HG02759 (cell line): ENCODE data around the gene CDC42BPB.

Source experiments
- ATAC-seq: cut with Tn5 transposase; IDR thresholded peaks from one replicate; pipeline ENCODE4 v1.9.1; 2021; ENCODE audit warnings: mild to moderate bottlenecking, moderate library complexity; ENCODE audit not compliant: unreplicated experiment

The CDC42BPB gene

DNA sequence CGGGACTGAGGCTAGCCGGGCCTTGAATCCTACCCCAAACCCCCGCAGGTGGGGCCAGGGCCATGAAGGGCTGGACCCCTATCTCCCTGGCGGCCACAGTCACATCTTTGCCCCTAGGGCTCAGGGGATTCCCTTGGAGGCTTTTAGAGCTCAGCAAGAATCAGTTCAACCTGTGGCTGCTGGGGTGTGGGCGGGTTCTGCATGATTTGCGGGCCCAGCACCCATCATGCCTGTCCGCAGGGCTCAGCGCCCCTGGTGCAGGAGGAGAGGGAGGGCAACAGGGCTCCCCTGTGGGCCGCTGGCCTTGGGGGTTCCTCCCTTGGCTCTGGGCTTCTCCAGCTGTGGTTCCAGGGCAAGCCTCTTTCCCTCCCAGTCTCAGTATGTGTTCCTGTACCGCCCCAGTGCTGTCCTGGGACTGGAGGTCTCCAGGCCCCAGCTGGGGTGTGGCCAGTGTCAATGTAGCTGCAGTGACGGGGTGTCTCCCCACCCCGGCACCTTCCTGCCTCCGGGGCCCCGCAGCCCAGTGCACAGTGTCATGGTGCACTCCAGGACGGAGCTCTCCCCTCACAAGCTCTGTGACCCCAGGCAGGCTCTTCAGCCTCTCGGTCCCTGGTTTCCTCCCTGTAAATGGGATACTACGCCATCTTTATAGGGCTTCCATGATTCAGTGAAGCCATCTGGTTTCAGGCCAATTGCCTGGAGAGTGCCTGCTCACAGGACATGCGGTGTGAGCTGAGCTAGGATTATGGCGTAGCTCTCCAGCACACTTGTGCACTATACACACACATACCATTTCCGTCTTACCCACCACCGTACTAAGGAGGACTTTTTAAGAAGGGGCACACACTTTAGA, 16.8 kb upstream of the CDC42BPB start:
- ATAC-seq: no peak

DNA sequence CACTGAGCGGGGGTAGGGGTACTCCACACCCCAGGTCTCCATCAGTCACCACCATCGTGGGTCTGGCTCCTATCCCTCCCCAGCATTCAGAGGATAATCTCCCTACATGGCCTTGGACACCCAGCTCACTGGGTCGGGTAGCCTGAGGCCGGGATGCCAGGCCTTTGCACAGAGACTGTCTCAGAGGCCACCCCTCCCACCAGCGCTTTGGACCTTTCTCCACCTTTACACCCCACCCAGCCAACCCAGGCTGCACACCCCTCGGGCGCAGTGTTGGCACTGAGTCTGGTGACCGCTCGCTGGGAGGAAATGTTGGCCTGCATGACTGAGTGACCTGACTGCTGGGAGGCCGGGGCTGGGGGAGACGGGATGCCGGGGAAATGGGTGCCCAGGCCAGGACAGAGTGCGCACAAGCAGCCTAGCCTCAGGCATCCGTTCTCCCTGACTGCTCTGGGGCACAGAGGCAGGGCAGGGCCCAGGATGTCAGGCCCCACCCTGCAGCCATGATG, 16.1 kb upstream of the CDC42BPB start:
- no peak for ATAC-seq

GRCh38 chr14:103072595-103073366, 15.4 kb upstream of the CDC42BPB start:
- no peak for ATAC-seq

DNA sequence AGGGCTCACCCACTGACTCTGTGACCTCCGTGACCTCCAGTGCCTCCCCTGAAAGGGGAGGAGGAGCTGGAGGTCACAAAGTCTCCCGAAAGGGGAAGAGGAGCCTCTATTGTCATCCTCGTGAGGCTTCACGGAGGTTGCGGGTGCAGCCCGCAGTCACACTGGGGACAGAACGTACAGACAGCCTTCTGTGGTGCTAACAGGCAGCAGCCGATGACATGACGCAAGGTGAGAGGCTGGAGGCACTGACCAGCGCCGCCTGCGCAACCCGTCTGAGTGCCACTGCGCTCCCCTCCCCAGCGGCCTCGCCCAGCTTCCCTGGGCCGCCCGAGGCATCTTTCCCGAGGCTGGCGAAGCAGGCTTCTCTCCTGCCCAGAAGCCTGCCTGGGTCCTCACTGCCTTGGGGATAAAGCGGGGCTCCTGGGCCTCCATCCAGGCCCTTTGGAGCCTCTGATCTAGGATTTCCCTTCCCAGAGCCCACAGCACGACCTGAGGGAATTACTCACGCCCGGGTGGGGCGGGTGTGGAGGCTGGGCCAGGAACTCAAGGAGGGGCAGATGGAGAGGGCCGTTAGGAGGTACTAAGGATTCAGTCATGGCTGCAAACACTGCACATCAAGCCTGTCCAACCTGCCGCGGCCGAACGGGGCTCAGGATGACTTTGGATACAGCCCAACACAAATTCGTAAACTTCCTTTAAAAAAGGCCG, 14.3 kb upstream of the CDC42BPB start:
- ATAC-seq: no peak

- no peak for ATAC-seq
Observed at GRCh38 chr14:103070971-103071542, 13.7 kb upstream of the CDC42BPB start.

- ATAC-seq: no peak
Observed at GRCh38 chr14:103070263-103070885, 13.0 kb upstream of the CDC42BPB start.

DNA sequence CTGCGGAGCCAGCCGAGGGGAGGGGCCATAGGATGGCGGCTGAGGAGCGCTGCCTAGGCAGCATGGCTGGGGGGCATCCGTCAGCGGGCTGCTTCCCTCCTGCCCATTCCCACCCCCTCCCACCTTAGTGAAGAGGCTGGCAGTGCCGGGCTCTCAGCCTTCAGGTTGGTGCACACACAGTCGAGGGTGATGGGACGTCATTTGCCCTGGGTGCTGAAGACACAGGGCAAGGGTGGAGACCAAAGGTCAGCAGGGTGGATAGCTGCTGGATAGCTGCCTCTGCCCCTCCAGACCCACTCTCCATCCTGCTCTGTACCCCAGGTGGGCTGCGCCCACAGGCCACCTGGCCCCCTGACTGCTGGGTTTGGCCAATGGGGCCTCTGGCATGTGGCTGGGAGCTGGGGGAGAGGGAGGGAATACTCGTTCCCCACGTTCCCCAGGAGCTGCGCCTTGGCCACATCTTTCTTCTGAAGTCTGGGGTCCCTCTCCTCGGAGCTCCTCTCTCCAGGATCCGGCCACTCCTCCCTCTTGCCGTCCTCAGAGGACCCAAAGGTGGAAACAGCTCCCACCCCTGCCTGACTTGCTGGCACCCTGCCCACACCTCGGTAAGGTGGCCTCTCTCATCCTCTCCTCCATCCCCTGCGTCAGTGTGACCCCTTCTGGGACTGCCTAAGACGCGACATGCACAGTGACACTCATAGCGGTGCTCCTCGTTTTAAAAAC, 11.2 kb upstream of the CDC42BPB start:
- ATAC-seq: no peak

GRCh38 chr14:103067231-103067954, 10.0 kb upstream of the CDC42BPB start:
- no peak for ATAC-seq

GRCh38 chr14:103066399-103066798, 9.1 kb upstream of the CDC42BPB start:
- no peak for ATAC-seq

GRCh38 chr14:103065861-103066260, 8.5 kb upstream of the CDC42BPB start:
- no peak for ATAC-seq

DNA sequence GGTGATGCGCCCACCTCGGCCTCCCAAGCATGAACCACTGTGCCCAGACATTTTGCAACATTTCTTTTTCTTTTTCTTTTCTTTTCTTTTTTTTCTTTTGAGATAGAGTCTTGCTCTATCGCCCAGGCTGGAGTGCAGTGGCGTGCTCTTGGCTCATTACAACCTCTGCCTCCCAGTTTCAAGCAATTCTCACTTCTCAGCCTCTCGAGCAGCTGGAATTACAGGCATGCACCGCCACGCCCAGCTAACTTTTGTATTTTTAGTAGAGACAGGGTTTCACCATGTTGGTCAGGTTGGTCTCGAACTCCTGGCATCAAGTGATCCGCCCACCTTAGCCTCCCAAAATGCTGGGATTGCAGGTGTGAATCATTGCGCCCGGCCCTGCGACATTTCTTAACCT, 7.6 kb upstream of the CDC42BPB start:
- ATAC-seq: no peak

DNA sequence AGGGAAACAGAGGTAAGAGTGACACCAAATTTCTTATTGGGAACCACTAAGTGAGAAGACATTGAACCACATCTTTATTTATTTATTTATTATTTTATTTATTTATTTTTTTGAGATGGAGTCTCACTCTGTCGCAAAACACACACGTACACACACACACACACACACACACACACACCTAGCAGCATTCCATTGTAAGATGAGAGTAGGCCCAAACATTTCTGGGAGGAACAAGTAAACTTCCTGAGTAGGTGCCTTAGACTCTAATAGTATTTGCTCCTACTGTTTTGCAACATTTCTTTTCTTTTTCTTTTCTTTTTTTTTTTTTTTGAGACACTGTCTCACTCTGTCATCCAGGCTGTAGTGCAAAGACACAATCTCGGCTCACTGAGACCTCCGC, 7.1 kb upstream of the CDC42BPB start:
- ATAC-seq: no peak

DNA sequence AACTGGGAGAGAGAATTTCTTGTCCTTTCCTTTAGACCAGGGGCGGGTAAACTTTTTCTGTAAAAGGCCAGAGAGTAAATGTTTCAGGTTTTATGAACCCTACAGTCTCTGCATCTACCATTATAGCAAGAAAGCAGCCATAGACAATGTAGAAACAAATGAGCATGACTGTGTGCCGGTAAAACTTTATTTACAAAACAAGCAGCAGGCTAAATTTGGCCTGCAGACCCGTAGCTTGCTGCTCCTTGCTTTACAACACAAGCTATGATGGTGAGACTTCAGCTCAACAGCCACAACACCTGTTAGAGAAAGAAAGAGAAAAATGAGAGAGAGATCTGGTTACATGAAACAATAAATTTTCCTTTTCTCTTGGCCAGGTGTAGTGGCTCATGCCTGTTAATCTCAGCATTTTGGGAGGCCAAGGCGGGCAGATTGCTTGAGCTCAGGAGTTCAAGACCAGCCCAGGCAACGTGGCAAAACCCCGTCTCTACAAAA, 4.2 kb upstream of the CDC42BPB start:
- no peak for ATAC-seq

DNA sequence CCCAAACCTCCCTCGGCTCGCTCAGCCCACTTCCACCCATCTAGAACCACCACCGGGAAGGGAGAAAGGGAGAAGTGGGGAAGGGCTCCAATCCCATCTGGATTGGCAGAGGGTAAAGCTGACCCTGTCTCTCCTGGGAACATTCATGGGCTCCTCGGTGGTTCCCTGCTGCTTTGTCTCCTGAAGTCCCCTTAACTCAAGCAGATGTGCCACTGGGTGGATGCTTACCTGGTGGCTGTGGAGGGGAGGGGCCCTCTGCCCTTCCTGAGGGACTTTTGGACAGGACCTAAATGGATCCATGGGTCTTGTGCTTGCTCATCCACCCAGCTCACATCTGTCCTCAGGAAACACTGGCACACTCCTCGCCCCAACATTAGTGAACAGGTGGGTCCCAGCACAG, 2.2 kb upstream of the CDC42BPB start:
- no peak for ATAC-seq

GRCh38 chr14:103058164-103059055, 1.1 kb upstream of the CDC42BPB start:
- no peak for ATAC-seq

DNA sequence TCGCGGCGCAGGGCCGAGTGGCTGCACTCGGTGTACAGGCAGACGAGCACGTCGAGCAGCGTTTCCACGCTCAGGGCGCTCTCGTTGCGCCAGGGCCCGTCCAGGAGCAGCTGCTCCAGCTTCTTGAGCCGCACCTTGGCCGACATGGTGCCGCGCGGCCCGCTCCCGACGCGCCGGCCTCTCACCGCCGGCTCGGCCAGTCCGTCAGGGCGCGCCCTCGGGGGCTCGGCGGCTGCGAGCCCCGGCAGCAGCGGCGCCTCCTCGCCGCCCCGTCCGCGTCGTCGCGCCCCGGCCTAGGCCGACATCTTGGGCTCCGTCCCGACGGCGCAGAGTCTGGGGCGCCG, 349 bp downstream of the CDC42BPB start:
- ATAC-seq: no peak

DNA sequence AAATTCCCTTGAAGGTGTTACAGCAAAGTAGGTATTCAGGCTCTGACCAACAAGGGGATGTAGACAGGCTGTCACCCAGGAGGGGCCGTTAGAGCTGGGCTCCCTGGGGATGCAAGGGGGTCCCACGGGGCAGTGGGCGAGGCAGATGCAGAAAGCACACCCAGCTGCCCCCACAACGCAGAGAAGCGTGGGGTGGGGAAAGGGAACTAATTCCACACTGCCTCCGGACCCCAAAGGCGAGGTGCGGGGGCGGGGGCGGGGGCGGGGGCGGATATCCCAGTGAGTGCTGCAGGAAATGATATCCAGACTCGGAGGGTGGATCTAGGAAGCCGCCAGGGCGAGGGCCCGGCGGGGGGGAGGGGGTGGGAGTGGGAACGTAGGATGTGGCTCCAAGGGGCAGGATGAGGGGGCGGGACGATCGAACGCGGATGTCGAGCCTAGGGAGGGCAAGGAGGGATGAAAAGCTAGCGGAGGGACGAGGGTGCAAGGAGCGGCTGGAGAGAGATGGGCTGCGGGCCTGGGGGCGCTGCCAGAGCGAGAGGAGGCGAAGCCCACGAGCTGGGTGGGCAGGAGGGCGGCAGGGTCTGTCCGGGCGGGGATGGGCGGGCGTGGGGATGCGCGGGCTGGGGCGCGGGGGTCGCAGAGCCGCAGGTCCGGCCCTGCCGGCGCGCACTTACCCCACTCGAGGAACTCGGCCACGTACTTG, 874 bp downstream of the CDC42BPB start:
- no peak for ATAC-seq

DNA sequence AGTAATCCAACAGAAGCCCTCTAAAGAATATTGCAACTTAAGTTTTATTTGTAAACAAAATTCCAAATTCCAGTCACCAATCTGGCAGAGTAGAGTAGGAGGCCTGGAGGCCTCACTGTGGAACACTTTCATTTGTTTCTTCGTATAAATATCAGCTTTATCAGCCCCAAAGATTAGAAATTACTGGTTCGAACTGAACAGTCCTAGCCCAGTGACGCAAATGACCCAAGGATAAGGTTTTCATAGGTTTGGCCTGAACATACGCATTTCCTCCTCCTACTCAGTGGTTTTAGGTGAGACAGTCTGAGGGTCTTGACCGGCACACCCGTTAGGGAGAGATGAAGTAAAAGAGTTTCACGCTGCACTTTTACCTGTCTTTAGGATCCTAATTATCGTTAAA, 1.7 kb downstream of the CDC42BPB start:
- no peak for ATAC-seq
